ENCODE data around the gene MEIS2.

MEIS2 gene

GRCh38 chr15:37038716-37039106 lies 61.6 kb downstream of the MEIS2 start:
- H2AK5ac ChIP-seq (ENCODE audit: low read length): no peak overlapping the region
- H4K8ac ChIP-seq (ENCODE audit: low read depth, low read length): no peak overlapping the region
- no peak overlapping the region for H3K27ac ChIP-seq (ENCODE audit: low read depth, low read length)
- H3K4me1 ChIP-seq (ENCODE audit: control insufficient read depth in 1 of 2, insufficient read depth in 2 of 2, low read length in 2 of 2): peaks cover 6% of the 10 kb centered on the region in 2 experiments
- no peak overlapping the region for H3K14ac ChIP-seq (ENCODE audit: low read length)
- no peak overlapping the region for H3K4me3 ChIP-seq (ENCODE audit: low read depth, low read length)
- no peak overlapping the region for H4K12ac ChIP-seq (ENCODE audit: low read depth, low read length)
- H2BK12ac ChIP-seq (ENCODE audit: low read length): no peak overlapping the region
- no peak overlapping the region for H3K4ac ChIP-seq (ENCODE audit: low read depth, low read length)
- H2BK120ac ChIP-seq (ENCODE audit: insufficient read depth, low read length, poor library complexity): no peak overlapping the region
- H3K9ac ChIP-seq (ENCODE audit: low read length): no peak overlapping the region
- H4K91ac ChIP-seq (ENCODE audit: low read depth, low read length): no peak overlapping the region
- H3K23ac ChIP-seq (ENCODE audit: low read length): no peak overlapping the region
- no peaks in the 10 kb centered on the region for H3K9me3 ChIP-seq (ENCODE audit: insufficient read depth, low read depth, low read length)
- H2BK5ac ChIP-seq (ENCODE audit: low read depth, low read length, poor library complexity): no peak overlapping the region
- DNase-seq: no peak
- no peaks in the 10 kb centered on the region for H3K27me3 ChIP-seq (ENCODE audit: insufficient read depth, low read length)
- no peak overlapping the region for H2AFZ ChIP-seq (ENCODE audit: insufficient read depth, low read length, poor library complexity)
- H3K36me3 ChIP-seq (ENCODE audit: control insufficient read depth in 1 of 2, insufficient read depth in 2 of 2, low read length in 2 of 2): peaks cover 2 to 5% of the 10 kb centered on the region in 2 experiments
- WGBS (ENCODE audit: extremely low coverage, insufficient coverage, insufficient read length): no CpG with 5 or more reads among the region's 7 CpGs
- H3K79me1 ChIP-seq (ENCODE audit: low read length): no peaks in the 10 kb centered on the region
- no peak overlapping the region for H3K18ac ChIP-seq (ENCODE audit: low read length)
- no peak overlapping the region for H3K4me2 ChIP-seq (ENCODE audit: low read length)
- H3K79me2 ChIP-seq (ENCODE audit: control insufficient read depth, insufficient read depth, low read length, poor library complexity): no peaks in the 10 kb centered on the region

DNA sequence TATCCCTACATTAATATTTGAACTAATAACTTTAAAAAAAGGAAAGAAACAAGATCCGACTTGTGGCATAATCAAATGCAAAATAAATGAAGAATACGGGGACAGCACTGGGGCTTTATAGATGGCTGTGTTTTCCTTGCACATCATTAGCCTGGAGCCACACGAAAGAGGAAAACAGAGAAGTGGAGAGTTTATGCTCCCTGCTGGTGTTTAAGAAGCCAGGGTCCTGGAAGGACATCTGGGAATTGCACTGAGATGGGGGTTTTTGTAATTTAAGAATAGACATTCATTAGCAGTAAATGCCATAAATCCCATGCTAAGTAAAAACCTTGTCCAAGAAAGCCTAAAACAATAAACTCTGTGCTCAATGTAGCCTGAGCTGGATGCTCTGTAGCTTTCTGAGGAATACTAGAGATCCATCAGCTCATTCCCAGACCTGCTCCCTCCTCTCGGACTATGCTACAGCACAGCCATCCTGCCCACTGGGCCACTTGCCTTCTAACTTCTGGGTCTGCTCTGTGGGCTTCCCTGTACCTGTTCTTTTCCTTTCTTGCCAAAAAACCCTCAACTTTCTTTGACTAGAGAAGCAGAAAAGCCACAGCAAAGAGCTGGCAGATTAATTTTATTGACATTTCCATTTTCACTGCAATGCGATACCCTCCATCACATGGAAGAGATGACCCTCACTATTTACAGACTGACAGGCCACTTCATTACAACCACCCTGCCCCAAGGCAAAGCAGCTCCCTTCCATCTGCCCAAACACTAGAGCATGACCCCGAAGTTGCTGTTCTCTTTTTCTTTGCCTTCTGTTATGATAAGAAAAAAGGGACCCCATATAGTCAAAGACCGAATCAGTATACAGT lies 62.3 kb downstream of the MEIS2 start:
- Histone ChIP-seq H3K18ac (ENCODE audit: low read length) (no peak overlapping the region), H2BK120ac (ENCODE audit: insufficient read depth, low read length, poor library complexity) (no peak overlapping the region), H3K4me2 (ENCODE audit: low read length) (no peak overlapping the region), H2BK12ac (ENCODE audit: low read length) (no peak overlapping the region), H2BK5ac (ENCODE audit: low read depth, low read length, poor library complexity) (no peak overlapping the region), H4K12ac (ENCODE audit: low read depth, low read length) (no peak overlapping the region), H3K4ac (ENCODE audit: low read depth, low read length) (no peak overlapping the region), H4K8ac (ENCODE audit: low read depth, low read length) (no peak overlapping the region), H3K79me2 (ENCODE audit: control insufficient read depth, insufficient read depth, low read length, poor library complexity) (no peaks in the 10 kb centered on the region), H3K4me1 (ENCODE audit: control insufficient read depth in 1 of 2, insufficient read depth in 2 of 2, low read length in 2 of 2) (peaks cover 6% of the 10 kb centered on the region in 2 experiments), H3K27me3 (ENCODE audit: insufficient read depth, low read length) (no peaks in the 10 kb centered on the region), H3K9me3 (ENCODE audit: insufficient read depth, low read depth, low read length) (no peaks in the 10 kb centered on the region), H4K91ac (ENCODE audit: low read depth, low read length) (no peak overlapping the region), H3K14ac (ENCODE audit: low read length) (no peak overlapping the region), H3K36me3 (ENCODE audit: control insufficient read depth in 1 of 2, insufficient read depth in 2 of 2, low read length in 2 of 2) (peaks cover 2 to 5% of the 10 kb centered on the region in 2 experiments), H3K4me3 (ENCODE audit: low read depth, low read length) (no peak overlapping the region), H3K27ac (ENCODE audit: low read depth, low read length) (no peak overlapping the region), H3K9ac (ENCODE audit: low read length) (no peak overlapping the region), H2AK5ac (ENCODE audit: low read length) (no peak overlapping the region), H2AFZ (ENCODE audit: insufficient read depth, low read length, poor library complexity) (no peak overlapping the region), H3K23ac (ENCODE audit: low read length) (no peak overlapping the region), H3K79me1 (ENCODE audit: low read length) (no peaks in the 10 kb centered on the region)
- DNase-seq: no peak
- no CpG with 5 or more reads among the region's 7 CpGs for WGBS (ENCODE audit: extremely low coverage, insufficient coverage, insufficient read length)

- Histone ChIP-seq H3K9me3 (ENCODE audit: insufficient read depth, low read depth, low read length) (no peaks in the 10 kb centered on the region), H2BK120ac (ENCODE audit: insufficient read depth, low read length, poor library complexity) (no peak overlapping the region), H3K14ac (ENCODE audit: low read length) (no peak overlapping the region), H2BK12ac (ENCODE audit: low read length) (no peak overlapping the region), H3K4me2 (ENCODE audit: low read length) (no peak overlapping the region), H4K12ac (ENCODE audit: low read depth, low read length) (no peak overlapping the region), H3K36me3 (ENCODE audit: control insufficient read depth in 1 of 2, insufficient read depth in 2 of 2, low read length in 2 of 2) (peaks cover 2 to 5% of the 10 kb centered on the region in 2 experiments), H3K79me2 (ENCODE audit: control insufficient read depth, insufficient read depth, low read length, poor library complexity) (no peaks in the 10 kb centered on the region), H3K23ac (ENCODE audit: low read length) (no peak overlapping the region), H2BK5ac (ENCODE audit: low read depth, low read length, poor library complexity) (no peak overlapping the region), H3K4me3 (ENCODE audit: low read depth, low read length) (no peak overlapping the region), H3K27ac (ENCODE audit: low read depth, low read length) (no peak overlapping the region), H2AFZ (ENCODE audit: insufficient read depth, low read length, poor library complexity) (no peak overlapping the region), H3K4me1 (ENCODE audit: control insufficient read depth in 1 of 2, insufficient read depth in 2 of 2, low read length in 2 of 2) (peaks cover 6% of the 10 kb centered on the region in 2 experiments), H3K9ac (ENCODE audit: low read length) (no peak overlapping the region), H4K91ac (ENCODE audit: low read depth, low read length) (no peak overlapping the region), H4K8ac (ENCODE audit: low read depth, low read length) (no peak overlapping the region), H2AK5ac (ENCODE audit: low read length) (no peak overlapping the region), H3K18ac (ENCODE audit: low read length) (no peak overlapping the region), H3K79me1 (ENCODE audit: low read length) (no peaks in the 10 kb centered on the region), H3K27me3 (ENCODE audit: insufficient read depth, low read length) (no peaks in the 10 kb centered on the region), H3K4ac (ENCODE audit: low read depth, low read length) (no peak overlapping the region)
- peak; percentile 17 to 48 for DNase-seq
- WGBS (ENCODE audit: extremely low coverage, insufficient coverage, insufficient read length): no CpG with 5 or more reads among the region's 7 CpGs
Measured at GRCh38 chr15:37037071-37037655, 63.2 kb downstream of the MEIS2 start.

DNA sequence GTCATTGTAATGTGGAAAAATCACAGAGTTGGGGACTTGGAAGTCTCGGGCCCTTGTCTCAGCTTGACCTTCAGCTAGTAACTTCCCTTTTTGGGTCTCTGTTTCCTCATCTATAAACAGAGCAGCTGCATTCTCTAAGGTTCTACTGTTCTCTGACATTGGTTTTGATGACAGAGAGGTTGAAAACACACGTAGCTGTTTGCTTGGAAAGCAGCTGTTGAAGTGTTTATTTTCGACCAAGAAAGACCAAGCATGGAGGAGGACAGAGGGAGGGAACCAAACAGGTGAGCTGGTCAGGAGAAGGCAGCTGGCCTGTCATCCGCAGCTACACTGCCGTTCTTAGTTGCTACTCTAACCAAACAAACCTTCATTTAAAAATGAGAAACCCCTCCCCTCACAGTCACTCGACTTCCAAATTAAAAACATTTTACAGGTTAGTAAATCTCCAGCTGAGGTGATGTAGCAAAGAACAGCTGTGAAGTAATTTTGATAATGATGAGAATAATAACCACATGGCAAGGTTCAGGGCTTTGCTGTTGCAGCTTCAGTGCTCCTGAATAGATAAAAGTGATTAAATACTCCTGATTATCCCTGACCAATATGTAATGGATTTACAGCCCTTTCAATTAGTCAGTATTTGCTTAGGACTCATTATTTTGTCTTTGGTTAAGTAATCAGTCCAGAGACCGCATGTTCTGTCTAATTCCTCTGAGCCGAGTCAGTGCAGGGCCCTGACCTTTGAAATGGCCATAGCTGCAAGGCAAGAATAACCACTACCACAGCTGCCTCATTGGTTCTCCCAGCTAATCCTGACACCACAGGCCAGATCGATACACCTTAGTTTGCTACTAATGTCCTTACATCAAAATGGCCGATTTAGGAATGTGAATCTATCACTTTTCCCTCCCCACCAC lies 65.3 kb downstream of the MEIS2 start:
- Histone ChIP-seq H2BK5ac (ENCODE audit: low read depth, low read length, poor library complexity) (no peak overlapping the region), H3K4ac (ENCODE audit: low read depth, low read length) (no peak overlapping the region), H3K4me1 (ENCODE audit: control insufficient read depth in 1 of 2, insufficient read depth in 2 of 2, low read length in 2 of 2) (peaks cover 6% of the 10 kb centered on the region in 2 experiments), H2AFZ (ENCODE audit: insufficient read depth, low read length, poor library complexity) (no peak overlapping the region), H3K79me1 (ENCODE audit: low read length) (no peaks in the 10 kb centered on the region), H3K14ac (ENCODE audit: low read length) (no peak overlapping the region), H3K36me3 (ENCODE audit: control insufficient read depth in 1 of 2, insufficient read depth in 2 of 2, low read length in 2 of 2) (peaks cover 2 to 3% of the 10 kb centered on the region in 2 experiments), H2BK120ac (ENCODE audit: insufficient read depth, low read length, poor library complexity) (no peak overlapping the region), H3K9ac (ENCODE audit: low read length) (no peak overlapping the region), H3K27me3 (ENCODE audit: insufficient read depth, low read length) (no peaks in the 10 kb centered on the region), H3K18ac (ENCODE audit: low read length) (no peak overlapping the region), H3K79me2 (ENCODE audit: control insufficient read depth, insufficient read depth, low read length, poor library complexity) (no peaks in the 10 kb centered on the region), H4K12ac (ENCODE audit: low read depth, low read length) (no peak overlapping the region), H2AK5ac (ENCODE audit: low read length) (no peak overlapping the region), H3K23ac (ENCODE audit: low read length) (no peak overlapping the region), H4K91ac (ENCODE audit: low read depth, low read length) (no peak overlapping the region), H3K4me2 (ENCODE audit: low read length) (no peak overlapping the region), H3K27ac (ENCODE audit: low read depth, low read length) (no peak overlapping the region), H3K9me3 (ENCODE audit: insufficient read depth, low read depth, low read length) (no peaks in the 10 kb centered on the region), H2BK12ac (ENCODE audit: low read length) (no peak overlapping the region), H3K4me3 (ENCODE audit: low read depth, low read length) (no peak overlapping the region), H4K8ac (ENCODE audit: low read depth, low read length) (no peak overlapping the region)
- peak in 1 of 2 donors; percentile 20 for DNase-seq
- no CpG with 5 or more reads among the region's 10 CpGs for WGBS (ENCODE audit: extremely low coverage, insufficient coverage, insufficient read length)
